Renal cortex interstitium (tissue), 11 donors: Measurements from ENCODE around the gene WWP2. TPM values are rescaled to one million over a fixed set of nuclear protein-coding genes. Genes with fewer than 3 reads are reported as not detected.

Source experiments
- DNase-seq, 11 donors: peaks; one replicate each; pipeline ENCODE4 v3.0.0-alpha.2; 2013; ENCODE audit warnings: low read depth in 9 of 11, low spot score in 4 of 11; ENCODE audit errors: extremely low read depth in 1 of 11
- polyA plus RNA-seq, 3 donors: library from polyadenylated mRNA; unstranded; fragments of 120-200 nt; gene quantifications; one replicate each; pipeline ENCODE4 v1.2.1, GENCODE V29; 2013; ENCODE audit not compliant: insufficient read length in 3 of 3

WWP2 gene
- polyA plus RNA-seq, 3 donors, result 41.6 to 55.1 (median 45.4) TPM

DNA sequence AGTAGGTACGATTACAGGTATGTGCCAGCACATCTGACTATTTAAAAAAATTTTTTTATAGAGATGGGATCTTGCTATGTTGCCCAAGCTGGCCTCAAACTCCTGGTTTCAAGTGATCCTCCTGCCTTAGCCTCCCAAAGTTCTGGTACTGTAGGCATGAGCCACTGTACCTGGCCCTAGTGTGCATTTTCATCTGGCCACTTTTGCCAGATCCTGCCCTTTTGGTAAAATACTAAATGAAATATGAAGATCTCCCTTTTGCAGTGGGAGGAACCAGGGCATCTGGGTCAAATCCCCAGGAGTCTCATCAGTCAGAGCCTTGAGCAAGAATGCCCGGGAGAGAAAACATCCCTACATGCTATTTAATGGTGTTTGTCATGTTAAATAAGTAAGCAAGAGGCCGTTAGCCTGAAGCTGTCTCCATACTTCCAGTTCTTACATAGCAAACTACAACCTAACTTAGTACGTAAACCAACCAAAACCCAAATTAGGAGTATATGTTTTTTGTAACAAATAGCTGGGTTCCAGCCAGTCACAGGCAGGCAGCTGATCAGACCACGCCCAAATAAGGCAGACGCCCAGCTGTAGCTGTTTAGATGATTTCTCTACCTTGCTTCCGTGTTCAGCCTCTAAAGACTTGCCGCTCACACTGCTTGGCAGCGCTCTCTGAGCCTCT lies 142.5 kb downstream of the WWP2 start:
- no peak for DNase-seq

DNA sequence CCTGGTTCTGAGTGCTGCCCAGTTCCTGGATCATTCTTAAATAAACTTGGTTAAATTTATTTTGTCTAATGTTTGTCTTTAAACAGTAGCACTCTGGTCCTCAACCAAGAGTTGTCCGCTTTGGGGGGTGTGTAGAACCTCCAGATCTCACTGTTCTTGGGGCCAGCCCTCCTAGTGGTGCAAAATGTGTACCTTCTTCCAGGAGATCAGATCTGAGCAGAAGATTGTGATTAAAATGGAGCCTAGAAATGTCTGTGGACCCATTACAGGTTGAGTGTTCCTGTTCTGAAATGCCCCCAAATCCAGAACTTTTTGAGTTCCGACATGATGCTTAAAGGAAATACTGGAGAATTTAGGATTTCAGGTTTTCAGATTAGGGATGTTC lies 143.0 kb downstream of the WWP2 start:
- no peak for DNase-seq

DNA sequence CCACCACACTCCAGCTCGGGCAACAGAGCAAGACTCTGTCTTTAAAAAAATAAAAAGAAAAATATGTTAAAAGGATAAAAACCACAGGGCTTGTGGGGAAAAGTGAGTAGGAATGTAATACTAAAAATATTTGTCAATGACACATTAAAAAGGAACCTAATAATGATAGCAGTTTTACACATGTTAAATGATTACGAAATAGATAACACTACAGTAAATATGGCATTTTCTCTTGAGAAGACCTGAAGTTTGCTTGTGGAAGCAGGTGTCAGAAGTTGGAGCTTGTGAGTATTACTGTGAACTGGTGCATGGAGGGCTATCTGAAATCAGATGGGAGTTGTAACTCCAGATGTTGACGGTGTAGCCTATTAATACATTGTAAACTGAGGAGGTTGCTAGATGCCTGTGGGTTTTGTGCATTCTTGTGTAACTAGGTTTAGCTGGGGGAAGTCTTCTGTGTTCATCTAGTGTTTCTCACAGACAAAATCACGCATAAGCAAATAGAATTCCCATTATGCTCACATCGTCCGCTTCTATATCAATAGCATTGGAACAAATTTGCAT lies 144.8 kb downstream of the WWP2 start:
- DNase-seq, result no peak

DNA sequence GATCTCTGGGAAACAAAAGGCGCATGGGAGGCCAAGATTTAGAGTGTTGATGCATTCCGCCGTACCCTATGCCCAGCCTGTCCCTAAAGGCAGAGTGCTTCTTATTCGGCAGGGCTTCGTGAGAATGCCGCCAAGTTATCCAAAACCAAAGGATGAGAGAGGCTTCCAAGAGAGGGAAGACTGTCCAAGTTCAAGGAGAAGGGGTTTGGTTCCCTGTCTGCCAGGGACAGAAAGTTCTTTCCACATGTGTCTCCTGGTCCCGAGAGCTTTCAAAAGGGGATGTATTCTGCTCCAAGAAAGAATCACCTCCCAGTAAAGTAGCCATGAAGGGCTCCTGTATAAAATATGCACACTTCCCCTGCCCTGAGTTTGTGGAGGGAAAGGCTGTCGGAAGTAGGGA lies 146.9 kb downstream of the WWP2 start:
- DNase-seq, result no peak

DNA sequence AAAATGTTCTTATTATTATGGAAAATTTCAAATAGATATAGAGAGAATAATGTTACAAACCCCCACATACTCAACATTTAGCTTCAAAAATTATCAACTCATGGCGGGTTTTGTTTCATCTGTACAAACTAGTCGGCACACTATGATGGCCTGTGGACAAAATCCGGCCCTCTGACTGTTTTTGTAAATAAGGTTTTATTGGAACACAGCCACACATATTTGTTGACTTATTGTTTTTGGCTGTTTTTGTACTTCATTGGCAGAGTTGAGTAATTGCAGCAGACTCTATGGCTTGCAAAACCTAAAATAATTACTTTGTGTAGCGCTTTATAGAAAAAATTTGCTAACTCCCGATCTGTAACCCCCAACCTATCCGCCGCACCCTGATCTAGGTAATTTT lies 147.6 kb downstream of the WWP2 start:
- no peak for DNase-seq

DNA sequence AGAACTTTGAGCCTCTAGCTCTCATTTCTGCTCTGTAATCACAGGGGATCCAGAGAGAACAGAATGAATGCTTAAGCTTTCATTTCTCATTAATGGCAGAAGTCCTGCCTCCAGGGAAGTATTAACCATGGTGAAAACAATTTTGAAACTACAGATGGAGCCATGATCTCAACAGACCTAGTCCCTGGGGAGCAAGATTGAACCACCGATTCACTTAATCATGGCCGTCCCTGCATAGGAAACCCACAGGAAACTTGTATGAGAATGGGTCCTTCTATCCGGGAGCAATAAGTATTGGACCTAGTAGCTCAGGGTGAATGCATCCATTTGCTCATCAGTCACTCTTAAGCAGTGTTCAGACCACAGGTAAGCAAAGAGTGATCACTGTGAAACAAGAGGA lies 148.8 kb downstream of the WWP2 start:
- no peak for DNase-seq

DNA sequence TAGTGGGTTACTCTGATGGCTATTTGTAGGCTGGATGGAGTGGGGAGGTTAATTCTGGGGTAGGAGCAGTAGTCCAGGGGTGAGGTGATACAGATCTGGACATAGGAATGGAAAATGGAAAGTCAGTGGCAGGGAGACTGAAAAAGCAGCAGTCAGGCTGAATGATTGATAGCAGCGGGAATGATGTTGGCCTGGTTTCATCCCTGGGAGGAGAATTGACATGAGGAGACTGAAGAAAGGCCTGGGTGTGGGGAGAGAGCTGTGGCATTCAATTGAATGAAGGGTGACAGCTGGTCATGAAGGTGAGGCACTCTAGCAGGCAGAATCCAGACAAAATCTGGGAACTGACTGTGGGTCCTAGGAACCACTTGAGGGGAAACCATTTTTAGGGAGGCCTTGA lies 154.3 kb downstream of the WWP2 start:
- DNase-seq, result no peak

DNA sequence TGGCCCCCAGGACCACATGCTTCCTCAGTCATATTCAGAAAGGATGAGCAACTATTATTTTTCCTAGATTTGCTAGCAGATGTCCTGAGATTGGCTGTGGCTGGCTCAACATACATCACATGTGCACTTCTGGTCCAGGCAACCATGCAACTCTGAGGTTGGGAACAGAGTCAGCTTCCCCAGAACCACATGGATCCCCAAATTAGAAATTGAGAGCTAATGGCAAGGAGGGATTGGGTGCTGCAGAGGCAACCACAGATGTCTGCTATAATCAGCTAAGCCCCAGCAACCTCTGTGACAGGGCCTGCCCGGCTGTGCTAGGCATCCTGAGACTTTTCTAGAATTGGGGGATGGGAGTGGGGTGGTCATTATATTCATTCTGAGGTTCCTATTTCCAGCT lies 155.2 kb downstream of the WWP2 start:
- DNase-seq, result no peak

DNA sequence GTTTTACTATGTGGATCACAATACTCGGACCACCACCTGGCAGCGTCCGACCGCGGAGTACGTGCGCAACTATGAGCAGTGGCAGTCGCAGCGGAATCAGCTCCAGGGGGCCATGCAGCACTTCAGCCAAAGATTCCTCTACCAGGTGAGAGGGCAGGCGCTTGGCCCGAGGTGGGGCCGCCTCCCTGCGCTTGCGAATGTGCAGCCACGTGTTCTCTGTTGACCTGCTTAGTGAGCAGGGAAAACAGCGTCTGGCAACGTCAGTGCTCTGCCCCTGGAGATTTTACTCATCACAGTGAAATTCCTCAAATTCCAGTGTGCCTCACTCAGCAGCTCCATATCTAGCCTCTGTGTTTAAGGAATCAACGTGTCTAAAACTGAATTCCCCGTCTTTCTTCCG lies 155.6 kb downstream of the WWP2 start:
- peak in 5 of 11 donors; percentile 28 to 69 (median 60) for DNase-seq

DNA sequence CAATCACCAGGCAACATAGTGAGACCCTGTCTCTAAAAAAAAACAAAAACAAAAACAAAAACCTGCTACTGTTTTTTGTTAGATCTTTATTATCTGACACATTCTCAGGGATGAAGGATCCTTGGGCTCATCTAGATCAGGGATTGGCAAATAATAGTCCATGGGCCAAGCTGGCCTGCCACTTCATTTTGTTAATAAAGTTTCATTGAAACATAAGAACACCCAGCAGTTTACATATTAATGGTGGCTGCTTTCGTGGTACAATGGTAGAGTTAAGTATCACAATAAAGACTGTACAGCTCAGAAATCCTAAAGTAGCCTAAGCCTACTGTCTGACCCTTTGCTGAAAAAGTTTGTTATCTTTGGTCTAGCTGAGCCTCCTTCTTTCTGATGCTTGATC lies 156.1 kb downstream of the WWP2 start:
- no peak for DNase-seq

DNA sequence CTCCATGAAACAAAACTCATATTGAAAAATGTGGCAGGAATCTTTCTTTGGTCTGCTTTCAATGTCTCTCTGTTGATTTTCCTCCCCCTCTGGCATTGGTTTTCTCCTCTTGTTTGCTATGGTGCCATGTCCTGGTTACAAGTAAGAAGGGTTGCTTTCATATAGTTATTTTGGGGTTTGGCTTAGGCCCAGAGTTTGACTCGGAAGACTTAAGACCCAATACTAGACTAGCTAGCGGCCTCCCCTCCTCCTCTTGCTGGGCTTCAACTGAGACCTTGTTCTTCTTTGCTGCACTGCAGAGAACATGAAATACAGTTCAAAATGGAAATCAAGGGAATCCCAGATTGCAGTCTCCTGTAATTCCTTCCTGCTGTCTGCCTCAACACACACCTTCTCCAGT lies 159.0 kb downstream of the WWP2 start:
- no peak for DNase-seq

DNA sequence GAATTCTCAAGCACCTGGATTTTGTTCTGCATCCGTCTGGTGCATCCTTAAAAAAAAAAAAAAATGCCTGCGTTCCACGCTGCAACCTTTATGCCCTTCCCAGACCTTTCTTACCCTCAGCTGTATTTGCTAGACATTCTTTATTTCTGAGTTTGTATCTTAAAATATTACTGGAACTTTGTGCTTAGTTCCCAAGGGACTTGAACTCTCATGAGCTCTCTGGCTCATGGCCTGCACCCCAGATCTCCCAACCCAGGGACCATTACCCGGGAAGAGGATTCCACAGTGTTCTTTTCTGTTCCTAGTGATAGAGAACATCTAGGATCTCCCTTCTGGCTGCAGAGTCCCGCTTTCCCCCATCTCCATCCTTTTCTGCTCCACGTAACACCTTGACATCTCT lies 160.1 kb downstream of the WWP2 start:
- no peak for DNase-seq

DNA sequence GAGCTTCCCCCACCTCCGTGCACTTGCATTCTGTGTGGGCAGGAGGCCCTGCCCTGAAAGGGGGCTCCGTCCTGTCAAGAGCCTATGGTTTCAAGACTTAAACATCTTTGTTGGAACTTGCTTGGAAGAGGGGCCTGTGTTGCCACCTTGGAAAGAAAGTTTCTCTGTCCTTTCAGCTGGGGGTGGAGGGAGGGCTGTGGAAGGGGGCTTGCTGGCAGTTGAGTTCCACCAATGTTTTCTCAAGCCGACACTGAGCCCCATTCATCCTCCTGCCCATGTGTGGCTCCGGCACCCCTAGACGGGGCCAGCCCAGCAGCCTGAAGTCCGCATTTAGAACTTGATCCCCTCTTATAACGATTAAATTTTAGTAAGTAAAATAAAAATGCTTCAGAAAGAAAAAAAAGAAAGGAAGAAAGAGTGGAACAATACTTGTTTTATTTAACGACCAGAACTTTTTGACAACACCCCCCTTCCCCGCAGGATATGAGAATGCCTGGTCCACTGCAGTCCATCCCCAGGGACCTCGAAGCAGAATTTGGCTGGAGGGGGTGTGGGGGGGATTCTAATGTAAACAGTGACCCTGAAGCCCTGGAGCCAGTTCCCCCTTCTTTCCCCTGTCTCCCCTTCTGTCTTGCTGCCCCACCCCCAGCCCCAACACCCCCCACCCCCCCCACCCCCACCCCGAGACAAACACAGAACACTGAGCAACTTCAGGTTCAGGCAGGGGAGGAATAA lies 162.1 kb downstream of the WWP2 start:
- DNase-seq, result no peak

DNA sequence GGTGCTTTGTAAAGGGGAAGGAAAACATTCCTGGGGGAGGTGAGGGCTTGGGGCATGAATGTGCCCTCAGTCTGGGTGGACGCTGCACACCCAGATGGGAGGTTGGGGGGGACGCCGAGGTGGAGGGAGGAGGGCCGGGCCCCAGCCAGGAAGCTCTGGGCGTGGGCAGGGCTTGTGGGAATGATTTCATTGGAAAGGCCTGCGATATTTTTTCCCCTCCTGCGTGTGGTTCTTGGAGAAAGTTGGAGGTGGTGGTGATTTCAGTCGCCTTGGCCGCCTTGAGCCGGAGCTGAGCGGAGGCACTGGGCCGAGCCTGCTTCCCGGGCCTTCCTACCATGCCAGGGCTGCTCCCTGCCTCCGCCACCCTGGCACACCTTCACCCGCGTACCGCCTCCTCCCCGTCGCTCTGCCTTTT lies 162.7 kb downstream of the WWP2 start:
- DNase-seq, result peak in 6 of 11 donors; percentile 31 to 64 (median 56)

DNA sequence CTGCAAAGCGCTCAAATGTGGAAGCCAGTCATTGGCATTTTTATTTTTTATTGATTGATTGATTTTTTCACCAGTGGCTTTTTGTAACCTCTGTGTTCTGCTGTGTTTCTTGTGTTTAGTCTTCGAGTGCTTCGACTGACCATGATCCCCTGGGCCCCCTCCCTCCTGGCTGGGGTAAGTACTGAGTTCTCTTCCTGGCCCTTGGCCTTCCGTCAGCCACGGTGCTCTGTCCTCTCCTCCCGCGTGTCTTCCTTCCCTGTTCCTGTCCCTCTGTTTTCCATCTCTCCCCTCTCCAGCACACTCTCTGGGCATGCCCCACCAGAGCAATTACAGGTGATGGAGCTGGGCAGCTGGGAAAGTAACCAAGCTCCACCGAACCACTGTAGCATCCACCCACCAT lies 163.2 kb downstream of the WWP2 start:
- no peak for DNase-seq

DNA sequence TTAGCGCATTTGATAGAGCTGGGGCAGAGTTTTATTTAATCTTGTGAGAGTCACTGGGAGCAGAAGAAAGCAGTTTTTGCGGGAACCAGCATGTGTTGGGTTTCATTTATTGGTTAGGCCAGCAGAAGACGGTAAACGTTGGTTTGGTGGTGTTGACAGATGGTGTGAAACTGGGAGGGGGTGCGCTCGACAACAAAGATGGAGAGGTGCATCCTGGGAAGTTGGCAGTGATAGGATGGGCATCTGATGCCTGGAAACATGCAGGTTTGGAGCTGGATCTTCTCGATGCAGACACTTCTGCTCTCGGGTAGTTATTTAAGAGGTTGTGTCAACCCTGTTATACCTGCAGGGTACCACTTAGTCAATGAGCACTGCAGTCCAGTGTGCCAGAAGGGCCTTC lies 164.1 kb downstream of the WWP2 start:
- no peak for DNase-seq

DNA sequence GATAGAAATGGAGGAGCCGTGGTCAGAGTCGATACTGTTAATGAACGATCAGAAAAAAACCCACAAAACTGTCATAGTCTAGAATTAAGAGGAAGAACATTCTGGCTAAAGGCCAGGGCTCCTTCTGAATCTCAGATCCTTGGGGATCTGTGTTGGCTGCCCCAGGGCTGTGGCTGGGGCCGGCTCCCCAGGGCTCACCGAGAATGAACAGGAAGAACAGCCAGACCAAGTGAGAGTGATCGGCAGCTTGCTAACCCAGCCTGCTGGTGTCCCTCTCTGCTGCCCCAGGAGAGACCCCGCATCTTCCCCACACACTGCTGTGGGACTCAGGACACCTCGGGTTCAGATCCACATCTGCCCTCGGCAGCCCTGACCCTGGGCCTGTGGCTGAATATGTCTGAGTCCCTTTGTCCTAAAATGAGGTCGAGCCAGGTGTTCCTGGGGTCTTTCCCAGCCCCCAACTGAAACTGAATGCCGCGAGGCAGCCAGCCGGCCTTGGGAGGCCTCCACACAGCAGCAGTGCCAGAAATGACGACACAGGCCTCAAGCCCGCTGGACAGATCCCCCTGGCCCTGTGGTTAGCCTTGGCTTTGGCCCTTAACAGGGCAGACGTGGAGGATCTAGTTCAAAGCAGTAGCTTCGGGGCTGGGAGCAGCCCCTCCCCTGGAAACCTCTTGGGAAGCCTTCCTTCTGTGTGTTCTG lies 165.1 kb downstream of the WWP2 start:
- peak in 4 of 11 donors; percentile 24 to 50 (median 32) for DNase-seq

DNA sequence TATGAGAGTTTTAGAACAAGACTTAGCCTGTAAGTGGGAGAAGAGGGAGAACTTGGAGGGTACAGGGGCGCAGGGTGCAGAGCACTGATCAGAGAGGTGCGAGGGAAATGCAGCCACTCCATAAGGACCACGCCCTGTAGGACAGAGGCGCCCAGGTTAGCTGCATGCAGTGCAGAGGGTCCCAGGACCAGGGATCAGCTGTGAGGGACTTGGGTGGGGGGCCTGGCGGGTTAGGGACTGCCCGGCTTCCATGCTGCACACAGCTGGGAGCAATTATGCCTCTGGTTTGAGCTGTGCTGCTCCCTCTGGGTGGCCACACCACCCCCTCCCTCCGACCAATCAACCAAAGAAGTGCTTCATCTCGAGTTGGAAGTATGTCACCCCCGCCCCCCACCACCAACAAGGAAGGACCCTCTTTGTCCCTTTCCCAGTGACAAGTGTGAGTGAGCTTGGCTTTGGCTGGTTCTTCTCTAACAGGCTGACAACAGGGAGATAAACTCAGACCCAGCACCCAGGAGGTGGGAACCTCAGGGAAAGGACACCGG lies 166.8 kb downstream of the WWP2 start:
- no peak for DNase-seq

DNA sequence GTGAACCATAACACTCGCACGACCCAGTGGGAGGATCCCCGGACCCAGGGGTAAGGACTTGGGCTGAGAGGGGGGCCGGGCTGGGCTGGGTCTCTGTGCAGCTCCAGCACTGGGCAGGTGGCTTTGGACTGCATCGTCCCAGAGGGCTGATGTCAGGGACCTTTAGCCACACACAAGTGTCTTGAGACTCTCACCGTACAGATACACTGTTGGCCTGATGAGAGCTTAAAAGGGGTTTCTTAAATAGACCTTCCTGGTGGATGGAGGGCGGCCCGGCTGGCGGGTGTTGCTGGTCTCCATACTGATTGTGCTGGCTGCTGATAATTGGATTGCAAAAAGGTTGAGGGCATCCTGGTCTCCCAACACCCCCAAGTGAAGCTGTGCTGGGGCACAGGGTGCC lies 167.3 kb downstream of the WWP2 start:
- no peak for DNase-seq
